ENCODE data around the gene TENM3. TPM values are rescaled to one million over a fixed set of nuclear protein-coding genes. Genes with fewer than 3 reads are reported as not detected.

TENM3 gene
- total RNA-seq, 2 experiments from 2014 or later, result not detected

DNA sequence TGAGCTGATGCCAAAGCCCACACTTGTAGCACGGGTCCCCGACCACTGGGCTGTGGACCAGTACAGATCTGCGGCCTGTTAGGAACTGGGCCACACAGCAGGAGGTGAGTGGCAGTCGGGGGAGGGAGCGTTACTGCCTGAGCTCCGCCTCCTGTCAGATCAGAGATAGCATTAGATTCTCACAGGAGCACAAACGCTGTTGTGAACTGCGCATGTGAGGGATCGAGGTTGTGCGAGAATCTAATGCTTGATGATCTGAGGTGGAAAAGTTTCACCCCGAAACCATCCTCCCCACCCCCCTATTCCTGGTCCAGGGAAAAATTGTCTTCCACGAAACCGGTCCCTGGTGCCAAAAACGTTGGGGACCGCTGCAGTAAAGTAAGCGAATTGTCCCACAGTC is 382.0 kb downstream of the TENM3 start:
- Histone ChIP-seq H2AFZ (ENCODE audit: low read length) (no peak overlapping the region), H3K9me2 (ENCODE audit: insufficient read depth, low read length) (no peaks in the 10 kb centered on the region), H3K79me2 (ENCODE audit: insufficient read depth, low read depth, low read length) (no peaks in the 10 kb centered on the region), H3K36me3 (ENCODE audit: insufficient read depth, low read length) (no peaks in the 10 kb centered on the region), H3K9me3 (ENCODE audit: low read length) (no peaks in the 10 kb centered on the region), H3K4me1 (ENCODE audit: insufficient read depth, low read length, poor library complexity, severe bottlenecking) (no peaks in the 10 kb centered on the region), H3K27ac (ENCODE audit: low read depth, low read length, poor library complexity, severe bottlenecking) (no peak overlapping the region), H3K4me3 (ENCODE audit: low read depth, low read length, poor library complexity, severe bottlenecking) (no peak overlapping the region), H3K4me2 (ENCODE audit: low read length) (no peak overlapping the region), H4K20me1 (ENCODE audit: insufficient read depth, low read length) (no peaks in the 10 kb centered on the region)
- no peak for DNase-seq (ENCODE audit: low spot score)
- intact Hi-C loops (cut with micrococcal nuclease; ENCODE audit: unreplicated experiment), result no loop called here
- POLR2A ChIA-PET, result no interaction called here
- TF ChIP-seq, protein P1, sequence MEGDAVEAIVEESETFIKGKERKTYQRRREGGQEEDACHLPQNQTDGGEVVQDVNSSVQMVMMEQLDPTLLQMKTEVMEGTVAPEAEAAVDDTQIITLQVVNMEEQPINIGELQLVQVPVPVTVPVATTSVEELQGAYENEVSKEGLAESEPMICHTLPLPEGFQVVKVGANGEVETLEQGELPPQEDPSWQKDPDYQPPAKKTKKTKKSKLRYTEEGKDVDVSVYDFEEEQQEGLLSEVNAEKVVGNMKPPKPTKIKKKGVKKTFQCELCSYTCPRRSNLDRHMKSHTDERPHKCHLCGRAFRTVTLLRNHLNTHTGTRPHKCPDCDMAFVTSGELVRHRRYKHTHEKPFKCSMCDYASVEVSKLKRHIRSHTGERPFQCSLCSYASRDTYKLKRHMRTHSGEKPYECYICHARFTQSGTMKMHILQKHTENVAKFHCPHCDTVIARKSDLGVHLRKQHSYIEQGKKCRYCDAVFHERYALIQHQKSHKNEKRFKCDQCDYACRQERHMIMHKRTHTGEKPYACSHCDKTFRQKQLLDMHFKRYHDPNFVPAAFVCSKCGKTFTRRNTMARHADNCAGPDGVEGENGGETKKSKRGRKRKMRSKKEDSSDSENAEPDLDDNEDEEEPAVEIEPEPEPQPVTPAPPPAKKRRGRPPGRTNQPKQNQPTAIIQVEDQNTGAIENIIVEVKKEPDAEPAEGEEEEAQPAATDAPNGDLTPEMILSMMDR (conservative IDR thresholded peaks at IDR 0.05; ENCODE audit: low read length), result no peak
- no peak for TF ChIP-seq EZH2phosphoT487 (IDR thresholded peaks at IDR 0.05; ENCODE audit: borderline replicate concordance, low read depth, low read length)
- CTCF ChIA-PET (ENCODE audit: unreplicated experiment), result no interaction called here
- BruUV-seq (replicated peaks), result no TSS peak

DNA sequence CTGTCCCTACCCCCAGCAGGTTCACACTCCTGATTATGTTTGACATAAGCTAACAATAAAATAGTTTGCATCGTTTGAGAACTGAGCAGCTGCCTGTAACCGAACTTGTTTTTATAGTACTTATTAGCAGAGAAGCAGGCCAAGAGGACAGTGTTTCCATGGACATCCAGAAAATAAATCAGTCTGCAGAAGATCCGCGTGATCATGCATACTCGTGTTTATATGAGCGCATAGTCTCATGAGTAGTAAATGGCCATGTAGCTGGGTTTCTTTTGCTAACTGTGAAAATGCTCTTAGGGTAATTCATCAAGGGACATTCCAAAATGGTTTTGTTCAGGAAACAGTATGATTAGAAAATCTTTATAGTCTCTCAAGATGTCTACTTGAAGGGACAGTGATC is 384.8 kb downstream of the TENM3 start:
- CTCF ChIA-PET (ENCODE audit: unreplicated experiment), result no interaction called here
- BruUV-seq (replicated peaks), result no TSS peak
- Histone ChIP-seq H3K9me2 (ENCODE audit: insufficient read depth, low read length) (no peaks in the 10 kb centered on the region), H4K20me1 (ENCODE audit: insufficient read depth, low read length) (no peaks in the 10 kb centered on the region), H3K4me3 (ENCODE audit: low read depth, low read length, poor library complexity, severe bottlenecking) (no peak overlapping the region), H3K4me1 (ENCODE audit: insufficient read depth, low read length, poor library complexity, severe bottlenecking) (no peaks in the 10 kb centered on the region), H3K36me3 (ENCODE audit: insufficient read depth, low read length) (no peaks in the 10 kb centered on the region), H3K79me2 (ENCODE audit: insufficient read depth, low read depth, low read length) (no peaks in the 10 kb centered on the region), H3K9me3 (ENCODE audit: low read length) (no peaks in the 10 kb centered on the region), H3K27ac (ENCODE audit: low read depth, low read length, poor library complexity, severe bottlenecking) (no peak overlapping the region), H2AFZ (ENCODE audit: low read length) (no peak overlapping the region), H3K4me2 (ENCODE audit: low read length) (no peak overlapping the region)
- POLR2A ChIA-PET, result interaction anchor here (0.6 to 0.7 kb wide), 2 partner anchors 15 to 628 kb away, joined by 3 to 5 read pairs; no protein-coding TSS in a partner anchor
- TF ChIP-seq, protein P1 (conservative IDR thresholded peaks at IDR 0.05; ENCODE audit: low read length), result no peak
- no peak for TF ChIP-seq EZH2phosphoT487 (IDR thresholded peaks at IDR 0.05; ENCODE audit: borderline replicate concordance, low read depth, low read length)
- intact Hi-C loops (cut with micrococcal nuclease; ENCODE audit: unreplicated experiment), result no loop called here
- DNase-seq (ENCODE audit: low spot score), result no peak

DNA sequence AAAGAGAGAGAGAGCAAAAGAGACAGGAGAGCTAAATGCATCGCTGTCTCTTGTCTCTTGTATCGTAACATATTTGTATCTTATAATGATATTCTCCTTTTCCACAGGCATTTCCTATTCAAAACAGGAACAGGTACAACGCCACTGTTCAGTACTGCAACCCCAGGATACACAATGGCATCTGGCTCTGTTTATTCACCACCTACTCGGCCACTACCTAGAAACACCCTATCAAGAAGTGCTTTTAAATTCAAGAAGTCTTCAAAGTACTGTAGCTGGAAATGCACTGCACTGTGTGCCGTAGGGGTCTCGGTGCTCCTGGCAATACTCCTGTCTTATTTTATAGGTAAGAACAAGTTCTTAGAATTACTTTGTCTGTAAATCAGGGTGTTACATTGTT is 385.3 kb downstream of the TENM3 start:
- no peaks in the 10 kb centered on the region for H3K79me2 ChIP-seq (ENCODE audit: insufficient read depth, low read depth, low read length)
- no peak overlapping the region for H3K4me3 ChIP-seq (ENCODE audit: low read depth, low read length, poor library complexity, severe bottlenecking)
- H3K27ac ChIP-seq (ENCODE audit: low read depth, low read length, poor library complexity, severe bottlenecking), result no peak overlapping the region
- H4K20me1 ChIP-seq (ENCODE audit: insufficient read depth, low read length), result no peaks in the 10 kb centered on the region
- ChIA-PET POLR2A (no interaction called here), CTCF (ENCODE audit: unreplicated experiment) (no interaction called here)
- H3K36me3 ChIP-seq (ENCODE audit: insufficient read depth, low read length), result no peaks in the 10 kb centered on the region
- TF ChIP-seq EZH2phosphoT487 (IDR thresholded peaks at IDR 0.05; ENCODE audit: borderline replicate concordance, low read depth, low read length), result no peak
- TF ChIP-seq, protein P1 (conservative IDR thresholded peaks at IDR 0.05; ENCODE audit: low read length), result no peak
- no TSS peak for BruUV-seq (replicated peaks)
- H2AFZ ChIP-seq (ENCODE audit: low read length), result no peak overlapping the region
- no peak for DNase-seq (ENCODE audit: low spot score)
- H3K4me2 ChIP-seq (ENCODE audit: low read length), result no peak overlapping the region
- no peaks in the 10 kb centered on the region for H3K9me3 ChIP-seq (ENCODE audit: low read length)
- intact Hi-C loops (cut with micrococcal nuclease; ENCODE audit: unreplicated experiment), result no loop called here
- no peaks in the 10 kb centered on the region for H3K4me1 ChIP-seq (ENCODE audit: insufficient read depth, low read length, poor library complexity, severe bottlenecking)
- H3K9me2 ChIP-seq (ENCODE audit: insufficient read depth, low read length), result no peaks in the 10 kb centered on the region

Measured in OCI-LY7 (cell line).